Measurements from ENCODE around the gene ANO5.

DNA sequence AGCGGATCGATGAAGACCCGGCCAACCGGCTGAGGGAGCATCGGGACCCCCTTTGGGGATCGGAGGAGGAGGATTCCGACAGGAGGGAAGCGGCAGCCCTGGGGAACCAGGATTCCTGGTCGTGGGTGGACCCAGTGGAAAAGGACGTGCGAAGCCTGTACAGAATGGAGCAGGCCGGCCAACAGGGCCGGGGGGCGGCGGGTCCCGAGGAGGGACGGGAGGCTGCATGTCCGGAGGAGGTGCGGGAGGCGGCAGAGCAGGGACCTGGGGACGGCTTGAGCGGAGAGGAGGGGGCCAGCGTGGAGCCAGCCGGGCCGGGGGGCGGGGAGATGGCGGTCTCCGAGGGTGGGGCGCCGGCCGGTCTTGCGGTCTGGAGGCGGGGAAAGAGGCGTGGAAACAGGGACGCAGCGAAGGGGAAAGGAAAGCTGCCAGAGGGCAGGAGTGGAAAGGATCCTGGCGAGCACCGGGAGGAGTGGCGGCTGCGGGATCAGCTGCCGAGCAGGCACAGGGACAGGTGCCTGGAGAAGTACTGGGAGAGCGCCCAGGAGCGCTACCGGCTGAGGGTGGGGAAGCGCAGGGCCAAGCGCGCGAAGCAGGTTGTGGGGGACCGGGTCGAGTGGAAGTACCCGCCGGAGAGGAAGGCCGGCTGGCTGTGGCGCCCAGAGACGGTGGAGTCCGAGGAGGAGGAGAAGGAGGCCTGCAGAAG, at the start of gene ANO5:
- TF ChIP-seq, protein P1, sequence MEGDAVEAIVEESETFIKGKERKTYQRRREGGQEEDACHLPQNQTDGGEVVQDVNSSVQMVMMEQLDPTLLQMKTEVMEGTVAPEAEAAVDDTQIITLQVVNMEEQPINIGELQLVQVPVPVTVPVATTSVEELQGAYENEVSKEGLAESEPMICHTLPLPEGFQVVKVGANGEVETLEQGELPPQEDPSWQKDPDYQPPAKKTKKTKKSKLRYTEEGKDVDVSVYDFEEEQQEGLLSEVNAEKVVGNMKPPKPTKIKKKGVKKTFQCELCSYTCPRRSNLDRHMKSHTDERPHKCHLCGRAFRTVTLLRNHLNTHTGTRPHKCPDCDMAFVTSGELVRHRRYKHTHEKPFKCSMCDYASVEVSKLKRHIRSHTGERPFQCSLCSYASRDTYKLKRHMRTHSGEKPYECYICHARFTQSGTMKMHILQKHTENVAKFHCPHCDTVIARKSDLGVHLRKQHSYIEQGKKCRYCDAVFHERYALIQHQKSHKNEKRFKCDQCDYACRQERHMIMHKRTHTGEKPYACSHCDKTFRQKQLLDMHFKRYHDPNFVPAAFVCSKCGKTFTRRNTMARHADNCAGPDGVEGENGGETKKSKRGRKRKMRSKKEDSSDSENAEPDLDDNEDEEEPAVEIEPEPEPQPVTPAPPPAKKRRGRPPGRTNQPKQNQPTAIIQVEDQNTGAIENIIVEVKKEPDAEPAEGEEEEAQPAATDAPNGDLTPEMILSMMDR (IDR thresholded peaks at IDR 0.05; ENCODE audit: low read depth, low read length, poor library complexity, severe bottlenecking), result no peak
- TF ChIP-seq EZH2phosphoT487 (IDR thresholded peaks at IDR 0.05; ENCODE audit: borderline replicate concordance, low read length), result no peak

Data from DOHH2 (cell line).